CD4-positive, alpha-beta T cell treated with Interleukin-12 subunit alpha and Interleukin-12 subunit beta, for 1 hour (primary cell): ENCODE data around the gene LRRC23.

Experiments used
- DNase-seq: peaks from one replicate; pipeline ENCODE4 v3.0.0-alpha.2; 2020

Gene LRRC23

DNA sequence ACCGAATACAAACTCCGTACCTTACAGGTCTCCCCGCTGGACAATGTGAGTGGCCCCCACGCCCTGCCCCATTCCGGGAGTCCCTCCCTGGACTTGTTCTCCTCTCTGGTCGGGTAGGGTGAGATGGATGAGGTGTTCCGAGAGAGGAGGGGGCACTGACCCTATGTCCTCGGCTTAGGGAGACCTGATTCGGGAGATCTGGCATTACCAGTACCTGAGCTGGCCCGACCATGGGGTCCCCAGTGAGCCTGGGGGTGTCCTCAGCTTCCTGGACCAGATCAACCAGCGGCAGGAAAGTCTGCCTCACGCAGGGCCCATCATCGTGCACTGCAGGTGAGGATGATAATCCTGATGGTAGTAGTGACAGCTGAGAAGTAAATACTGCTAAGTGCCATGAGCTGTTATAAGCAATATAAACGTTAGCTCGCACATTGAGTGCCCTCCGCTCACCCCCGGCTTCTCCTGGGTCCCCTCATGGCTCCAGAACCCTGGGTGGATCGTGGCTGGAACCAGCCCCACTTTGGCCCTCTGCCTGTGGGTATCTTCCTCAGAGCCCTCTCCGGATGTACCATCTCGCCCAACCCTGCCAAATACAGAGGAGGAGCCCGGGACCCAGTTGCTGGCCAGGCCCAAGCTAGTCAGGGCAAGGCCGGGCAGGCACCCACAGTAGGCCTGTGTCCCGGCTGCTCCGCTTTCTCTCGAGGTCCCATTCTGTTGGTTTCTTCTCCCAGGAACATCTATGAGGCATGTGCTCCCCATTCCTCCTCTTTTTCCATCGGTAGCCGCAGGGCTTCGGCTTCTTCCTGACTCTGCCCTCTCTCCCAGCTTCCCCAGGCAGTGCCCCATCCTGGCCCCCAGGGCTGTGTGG lies 53.4 kb downstream of the LRRC23 start:
- DNase-seq, result peak; percentile 21

DNA sequence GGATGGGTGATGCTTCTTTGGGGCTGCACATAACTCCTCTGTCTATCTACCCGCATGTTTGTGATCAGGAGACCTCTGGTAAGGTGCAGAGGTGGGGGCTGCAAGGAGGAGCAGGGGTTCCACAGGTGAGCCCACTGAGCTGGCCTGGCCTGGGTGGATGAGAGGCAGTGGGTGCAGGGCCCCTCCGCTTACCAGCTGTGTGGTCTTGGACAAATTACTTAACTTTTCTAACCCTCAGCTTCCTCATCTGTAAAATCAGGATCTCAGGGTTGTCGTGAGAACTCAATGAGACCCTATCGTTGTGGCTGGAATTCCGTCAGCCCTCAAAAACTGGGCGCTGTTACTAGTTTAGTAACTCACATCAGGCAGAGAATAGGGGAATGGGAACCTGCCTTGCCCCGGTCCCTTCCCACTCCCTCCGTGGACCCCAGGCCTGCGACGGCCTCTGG lies 54.0 kb downstream of the LRRC23 start:
- no peak for DNase-seq

DNA sequence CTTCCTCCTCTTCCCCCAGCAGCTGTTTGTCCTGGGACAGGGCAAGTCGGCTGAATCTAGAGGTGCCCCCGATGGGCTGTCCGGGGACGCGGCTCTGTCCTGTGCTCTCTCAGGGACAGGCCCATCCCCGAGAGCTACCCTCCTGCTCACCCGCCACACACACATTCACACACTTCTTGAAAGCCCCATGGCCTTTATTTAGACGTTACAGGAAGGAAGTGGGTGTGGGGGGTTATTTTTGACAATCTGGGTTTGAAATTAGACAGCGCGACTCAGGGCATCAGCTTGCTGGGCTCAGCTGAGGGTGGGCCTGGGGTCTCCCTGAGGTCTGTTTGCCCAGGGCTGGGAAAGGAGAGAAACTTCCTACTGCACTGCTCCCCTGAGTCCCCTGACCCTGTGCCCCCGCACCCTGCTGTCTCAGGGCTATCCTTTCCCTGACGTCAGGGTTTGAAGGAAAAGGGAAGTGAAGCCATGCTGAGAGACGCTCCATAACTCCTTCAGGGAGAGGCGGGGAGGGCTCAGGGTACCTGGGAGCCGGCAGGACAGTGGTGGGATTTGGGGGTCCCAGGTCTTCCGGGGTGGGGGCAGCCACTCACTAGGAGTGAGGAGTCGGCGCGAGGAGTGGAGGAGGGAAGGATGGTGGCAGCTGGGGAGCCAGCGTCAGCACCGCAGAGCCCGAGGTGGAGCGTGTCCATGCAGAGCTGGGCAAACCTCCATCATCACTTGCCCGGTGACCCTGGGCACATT lies 54.6 kb downstream of the LRRC23 start:
- peak; percentile 90 for DNase-seq

DNA sequence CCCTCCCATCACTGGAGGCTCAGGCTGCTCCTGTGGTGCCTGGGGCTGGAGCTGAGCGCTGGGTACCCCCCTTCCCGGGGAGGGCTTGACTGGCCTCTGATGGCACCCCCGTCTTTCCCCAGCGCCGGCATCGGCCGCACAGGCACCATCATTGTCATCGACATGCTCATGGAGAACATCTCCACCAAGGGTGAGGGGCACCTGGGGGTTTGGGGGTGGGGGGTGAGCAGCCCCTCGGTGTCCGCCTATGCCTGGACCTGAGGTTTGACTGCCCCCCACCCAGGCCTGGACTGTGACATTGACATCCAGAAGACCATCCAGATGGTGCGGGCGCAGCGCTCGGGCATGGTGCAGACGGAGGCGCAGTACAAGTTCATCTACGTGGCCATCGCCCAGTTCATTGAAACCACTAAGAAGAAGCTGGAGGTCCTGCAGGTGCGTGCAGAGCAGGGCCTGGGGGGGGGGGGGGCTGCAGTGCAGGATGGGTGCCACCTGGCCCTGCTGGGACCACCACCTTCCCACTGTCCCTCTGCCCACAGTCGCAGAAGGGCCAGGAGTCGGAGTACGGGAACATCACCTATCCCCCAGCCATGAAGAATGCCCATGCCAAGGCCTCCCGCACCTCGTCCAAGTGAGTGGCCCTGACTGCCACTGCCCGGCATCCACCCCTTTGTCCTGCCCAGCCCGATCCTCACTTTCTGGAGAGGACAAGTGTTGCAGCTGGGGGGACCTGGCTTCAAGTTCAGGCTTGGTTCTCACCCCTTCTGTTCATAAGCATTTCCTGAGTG lies 55.4 kb downstream of the LRRC23 start:
- no peak for DNase-seq

DNA sequence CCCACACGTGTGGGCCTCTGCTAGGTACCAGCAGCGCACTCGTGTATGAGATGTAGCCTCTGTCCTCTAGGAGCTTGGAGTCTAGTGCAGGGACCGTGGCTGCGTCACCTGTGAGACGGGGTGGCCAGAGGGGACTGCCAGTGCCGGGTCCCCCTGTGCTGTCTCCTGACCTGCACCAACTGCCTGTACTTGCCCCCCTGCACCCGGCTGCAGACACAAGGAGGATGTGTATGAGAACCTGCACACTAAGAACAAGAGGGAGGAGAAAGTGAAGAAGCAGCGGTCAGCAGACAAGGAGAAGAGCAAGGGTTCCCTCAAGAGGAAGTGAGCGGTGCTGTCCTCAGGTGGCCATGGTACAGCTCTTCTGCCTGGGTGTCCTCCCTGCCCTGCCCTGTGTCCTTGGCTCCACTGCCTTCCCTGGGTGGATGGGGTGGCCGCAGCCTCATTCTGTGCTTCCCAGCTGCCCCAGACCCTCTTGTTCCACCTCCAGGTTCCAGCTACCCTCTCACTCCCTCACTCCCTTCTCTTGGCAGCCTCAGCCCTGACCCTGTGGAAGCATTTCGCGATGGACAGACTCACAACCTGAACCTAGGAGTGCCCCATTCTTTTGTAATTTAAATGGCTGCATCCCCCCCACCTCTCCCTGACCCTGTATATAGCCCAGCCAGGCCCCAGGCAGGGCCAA lies 56.1 kb downstream of the LRRC23 start:
- peak; percentile 56 for DNase-seq

DNA sequence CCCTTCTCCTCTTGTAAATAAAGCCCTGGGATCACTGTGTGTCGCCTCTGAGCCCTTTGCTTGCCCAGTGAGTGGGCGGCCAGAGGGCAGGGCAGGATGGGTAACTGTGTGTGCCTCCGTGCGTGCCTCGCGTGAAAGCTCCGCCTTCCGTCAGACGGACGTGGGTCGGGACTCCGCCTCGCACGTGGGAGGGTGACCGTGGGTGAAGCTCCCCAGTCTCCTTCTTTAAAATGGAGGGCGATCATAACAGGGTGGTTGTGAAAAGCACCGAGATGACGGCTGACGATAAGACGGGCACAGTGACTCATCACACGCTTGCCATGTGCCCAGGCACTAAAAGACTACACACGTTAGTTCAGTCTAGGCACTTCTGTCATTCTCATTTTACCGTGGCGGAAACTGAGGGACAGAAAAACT lies 56.7 kb downstream of the LRRC23 start:
- DNase-seq, result peak; percentile 94

DNA sequence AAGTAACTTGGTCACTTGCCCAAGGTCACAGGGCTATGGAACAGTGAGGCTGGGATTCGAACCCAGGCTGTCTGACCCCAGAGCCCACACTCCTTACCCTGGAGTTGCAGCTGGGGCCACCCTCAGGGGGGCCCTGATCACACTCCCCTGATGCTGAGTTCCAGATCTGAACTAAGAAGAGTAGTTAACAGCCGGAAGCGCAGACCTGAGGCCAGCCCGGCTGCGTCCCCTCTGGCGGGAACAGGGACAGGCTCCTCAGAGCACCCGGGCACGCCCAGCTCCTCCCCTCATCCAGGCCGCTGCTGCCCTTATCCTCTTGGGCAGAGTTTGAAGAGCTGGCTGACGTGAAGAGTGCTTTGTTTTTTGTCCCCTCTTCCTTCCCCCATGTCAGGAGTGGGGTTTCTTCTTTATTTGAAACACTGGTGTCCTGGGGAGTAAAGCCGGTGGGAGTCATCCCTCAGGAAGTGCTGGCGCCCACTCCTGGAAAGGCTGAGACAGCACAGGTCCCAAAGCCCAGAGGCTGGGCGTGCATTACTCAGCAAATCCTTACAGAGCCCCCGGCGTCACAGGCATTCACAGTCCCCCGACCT lies 57.2 kb downstream of the LRRC23 start:
- DNase-seq, result no peak

DNA sequence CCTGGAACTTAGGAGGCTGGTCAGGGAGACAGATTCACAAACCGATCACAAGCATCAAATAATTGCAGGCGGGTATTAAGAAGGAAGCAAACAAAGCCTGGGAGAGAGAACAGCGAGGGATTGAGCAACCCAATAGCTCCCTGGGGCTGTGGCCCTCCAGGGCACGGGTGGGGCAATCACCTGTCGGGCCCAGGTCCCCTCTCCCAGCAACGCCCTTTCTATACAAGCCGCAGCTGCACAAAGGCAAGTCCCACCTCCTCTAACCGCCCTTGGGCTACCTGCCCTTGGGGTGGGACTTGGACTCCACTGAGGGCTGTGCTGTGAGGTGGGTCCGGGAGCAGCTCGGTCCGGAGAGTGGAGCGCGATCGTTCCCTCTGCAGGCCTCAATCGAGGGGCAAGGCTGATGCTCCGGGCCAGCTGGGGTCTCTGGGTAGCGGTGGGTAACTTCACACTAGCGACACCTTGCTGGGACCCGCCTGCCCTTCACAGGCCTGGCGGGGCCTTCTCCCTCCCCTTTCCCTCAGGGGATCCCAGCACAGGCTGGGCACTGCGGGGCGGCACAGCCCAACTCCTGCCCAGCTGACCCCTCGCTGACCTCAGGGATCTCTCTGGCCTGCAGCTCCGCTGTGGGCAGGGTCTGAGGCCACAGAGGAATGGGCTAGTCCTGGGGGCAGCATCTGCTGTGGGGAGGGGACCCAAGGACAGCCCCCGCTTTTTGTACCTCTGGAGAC lies 57.8 kb downstream of the LRRC23 start:
- DNase-seq, result no peak

DNA sequence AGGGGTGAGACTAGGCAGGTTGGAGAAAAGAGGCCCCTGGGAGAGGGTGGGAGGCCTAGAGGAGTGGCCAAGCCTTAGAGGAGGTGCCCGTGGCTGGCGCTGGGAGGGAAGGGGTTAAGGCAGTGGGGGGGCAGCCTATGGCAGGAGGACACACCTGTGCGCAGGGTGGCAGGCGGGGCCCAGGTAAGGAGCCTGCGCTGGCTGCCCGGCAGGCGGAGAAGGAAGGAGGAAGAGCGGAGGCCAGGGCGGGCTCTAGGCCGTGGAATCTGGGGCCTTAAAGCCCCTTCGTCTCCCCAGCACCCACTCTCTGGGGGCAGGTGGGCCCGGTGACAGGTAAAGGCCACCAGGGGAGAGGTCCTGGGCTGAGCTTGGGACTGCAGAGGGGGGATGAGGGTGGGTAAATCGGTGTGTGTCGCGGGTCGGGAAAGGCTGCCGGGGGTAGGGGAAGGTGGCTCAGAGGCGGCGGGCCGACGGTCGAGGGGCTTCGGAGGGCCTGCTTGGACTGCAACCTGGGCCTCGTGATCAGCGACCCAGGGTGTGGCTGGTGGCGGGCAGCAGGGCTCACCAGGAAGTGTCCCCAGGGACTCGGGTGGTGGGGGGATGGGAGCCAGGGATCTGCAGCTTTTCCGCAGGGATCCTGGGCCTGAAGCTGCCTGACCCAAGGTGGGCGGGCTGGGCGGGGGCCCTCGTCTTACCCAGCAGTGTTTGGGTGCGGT lies 58.6 kb downstream of the LRRC23 start:
- DNase-seq, result no peak
